Parathyroid adenoma (tissue), 2 donors: ENCODE measurements around the gene CTDNEP1.
"Not testable (repeated sequence)": the region's sequence is repeated elsewhere in the genome, so short reads cannot be mapped to it uniquely, and the experiment has no call there.

Experiments
- H2AFZ ChIP-seq: fragments of 300-600 bp; sonication (generic); one replicate; pipeline ENCODE4 v1.7.0; 2017; ENCODE audit warnings: antibody characterized with exemption, mild to moderate bottlenecking
- H3K27ac ChIP-seq: fragments of 300-600 bp; sonication (generic); one replicate; pipeline ENCODE4 v1.7.0; 2017
- H3K27me3 ChIP-seq: fragments of 300-600 bp; sonication (generic); one replicate; pipeline ENCODE4 v1.7.0; 2017; ENCODE audit warnings: low read length; ENCODE audit not compliant: control insufficient read depth, insufficient read depth
- H3K36me3 ChIP-seq: fragments of 300-600 bp; sonication (generic); one replicate; pipeline ENCODE4 v1.7.0; 2017; ENCODE audit warnings: low read length; ENCODE audit not compliant: control insufficient read depth, insufficient read depth
- H3K4me1 ChIP-seq: fragments of 300-600 bp; sonication (generic); one replicate; pipeline ENCODE4 v1.7.0; 2017; ENCODE audit warnings: control low read depth
- H3K4me2 ChIP-seq: fragments of 300-600 bp; sonication (generic); one replicate; pipeline ENCODE4 v1.7.0; 2017; ENCODE audit warnings: low read length
- H3K4me3 ChIP-seq: fragments of 300-600 bp; sonication (generic); one replicate; pipeline ENCODE4 v1.7.0; 2017; ENCODE audit warnings: low read depth, low read length
- H3K79me2 ChIP-seq: fragments of 300-600 bp; sonication (generic); one replicate; pipeline ENCODE4 v1.7.0; 2017; ENCODE audit warnings: control low read depth
- H3K9ac ChIP-seq: fragments of 300-600 bp; sonication (generic); one replicate; pipeline ENCODE4 v1.7.0; 2017; ENCODE audit warnings: mild to moderate bottlenecking
- H3K9me3 ChIP-seq: fragments of 300-600 bp; sonication (generic); one replicate; pipeline ENCODE4 v1.7.0; 2017; ENCODE audit warnings: low read length; ENCODE audit not compliant: control insufficient read depth
- CTCF ChIP-seq: fragments of 300-600 bp; sonication (generic); IDR thresholded peaks from one replicate; pipeline ENCODE4 v1.7.0; 2017; ENCODE audit warnings: antibody characterized with exemption, mild to moderate bottlenecking
- donor health status: primary hyperparathyroidism.

CTDNEP1 gene

GRCh38 chr17:7249214-7249613 lies 2.3 kb downstream of the CTDNEP1 start:
- no peak overlapping the region for H3K4me3 ChIP-seq

DNA sequence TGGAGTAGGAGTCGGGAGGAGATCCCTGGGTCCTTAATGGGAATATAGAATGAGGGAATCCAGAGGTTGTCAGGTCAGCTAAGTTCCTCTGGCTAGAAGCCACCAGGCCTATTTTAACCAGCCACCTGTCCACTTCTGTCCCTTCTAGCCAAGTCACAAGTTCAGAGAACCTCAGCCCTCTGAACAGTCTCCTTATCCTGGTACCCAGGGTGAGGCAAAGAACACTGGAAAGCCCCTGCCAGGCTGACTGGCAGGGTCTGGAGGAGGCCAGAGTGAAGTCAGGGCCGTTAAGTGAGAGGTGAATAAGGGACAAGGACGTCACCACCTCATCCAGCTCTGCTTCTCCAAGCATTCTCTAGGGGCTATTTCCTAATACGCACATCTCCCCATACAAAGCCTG lies 2.7 kb downstream of the CTDNEP1 start:
- H3K9ac ChIP-seq = no peak overlapping the region
- H3K4me1 ChIP-seq = peaks cover 20% of the 10 kb centered on the region
- H3K4me2 ChIP-seq = no peak overlapping the region
- H3K9me3 ChIP-seq = no peaks in the 10 kb centered on the region
- TF ChIP-seq CTCF = no peak
- no peak overlapping the region for H3K27ac ChIP-seq
- no peak overlapping the region for H3K4me3 ChIP-seq
- peaks cover 46% of the 10 kb centered on the region for H3K79me2 ChIP-seq
- no peak overlapping the region for H2AFZ ChIP-seq
- no peaks in the 10 kb centered on the region for H3K36me3 ChIP-seq
- no peaks in the 10 kb centered on the region for H3K27me3 ChIP-seq

More at GRCh38 chr17:7249214-7249613, 2.3 kb downstream of the CTDNEP1 start:
- H3K79me2 ChIP-seq = peaks cover 48% of the 10 kb centered on the region
- no peaks in the 10 kb centered on the region for H3K27me3 ChIP-seq
- H3K9ac ChIP-seq = no peak overlapping the region
- no peak overlapping the region for H3K4me2 ChIP-seq
- TF ChIP-seq CTCF = no peak
- no peak overlapping the region for H2AFZ ChIP-seq
- no peaks in the 10 kb centered on the region for H3K9me3 ChIP-seq
- no peaks in the 10 kb centered on the region for H3K36me3 ChIP-seq
- H3K27ac ChIP-seq = no peak overlapping the region
- H3K4me1 ChIP-seq = peaks cover 20% of the 10 kb centered on the region

GRCh38 chr17:7246779-7247178 lies 4.8 kb downstream of the CTDNEP1 start:
- Histone ChIP-seq H3K9me3 (no peaks in the 10 kb centered on the region), H3K4me1 (peaks cover 19% of the 10 kb centered on the region), H3K79me2 (peaks cover 39% of the 10 kb centered on the region), H3K27me3 (no peaks in the 10 kb centered on the region), H3K27ac (no peak overlapping the region), H3K36me3 (no peaks in the 10 kb centered on the region), H2AFZ (no peak overlapping the region), H3K9ac (no peak overlapping the region), H3K4me2 (no peak overlapping the region), H3K4me3 (no peak overlapping the region)
- TF ChIP-seq CTCF = no peak

DNA sequence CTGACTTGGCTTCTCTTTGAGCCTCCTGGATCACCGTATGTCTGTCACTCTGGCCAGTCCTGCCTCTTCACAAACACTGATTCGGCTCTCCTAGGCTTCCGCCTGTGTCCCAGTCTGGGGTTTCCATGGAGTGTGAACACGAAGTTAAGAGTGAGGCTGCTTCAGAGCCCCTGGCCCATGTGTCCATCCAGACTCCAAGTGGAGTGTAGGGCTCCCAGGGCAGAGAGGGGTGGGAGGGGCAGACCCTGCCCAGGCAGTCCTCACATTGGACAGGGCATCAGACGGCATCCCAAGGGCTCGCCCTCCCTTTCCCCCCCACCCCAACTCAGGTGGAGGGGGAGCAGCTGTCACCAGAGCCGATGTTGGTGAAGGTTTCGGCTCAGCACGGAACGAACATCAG lies 7.7 kb downstream of the CTDNEP1 start:
- H3K79me2 ChIP-seq = peaks cover 20% of the 10 kb centered on the region
- H2AFZ ChIP-seq, H3K36me3 ChIP-seq, H3K4me2 ChIP-seq, H3K9me3 ChIP-seq, H3K27me3 ChIP-seq, H3K9ac ChIP-seq: not testable (repeated sequence)
- H3K27ac ChIP-seq = peak overlapping the region; percentile 94
- peak overlapping the region; percentile 94 for H3K4me3 ChIP-seq
- H3K4me1 ChIP-seq = peaks cover 19% of the 10 kb centered on the region

- peak overlapping the region; percentile 94 for H3K4me3 ChIP-seq
- H3K4me1 ChIP-seq = peaks cover 17% of the 10 kb centered on the region
- no peaks in the 10 kb centered on the region for H3K36me3 ChIP-seq
- peak overlapping the region; percentile 81 for H2AFZ ChIP-seq
- TF ChIP-seq CTCF = no peak
- H3K9me3 ChIP-seq = no peaks in the 10 kb centered on the region
- H3K27me3 ChIP-seq = no peaks in the 10 kb centered on the region
- H3K79me2 ChIP-seq = peaks cover 16% of the 10 kb centered on the region
- H3K9ac ChIP-seq = no peak overlapping the region
- H3K27ac ChIP-seq = peak overlapping the region; percentile 94
- H3K4me2 ChIP-seq = peak overlapping the region; percentile 98
These were observed 8.1 kb downstream of the CTDNEP1 start for GRCh38 chr17:7243453-7243729.
